ENCODE data around the gene KLF11.

The KLF11 gene

DNA sequence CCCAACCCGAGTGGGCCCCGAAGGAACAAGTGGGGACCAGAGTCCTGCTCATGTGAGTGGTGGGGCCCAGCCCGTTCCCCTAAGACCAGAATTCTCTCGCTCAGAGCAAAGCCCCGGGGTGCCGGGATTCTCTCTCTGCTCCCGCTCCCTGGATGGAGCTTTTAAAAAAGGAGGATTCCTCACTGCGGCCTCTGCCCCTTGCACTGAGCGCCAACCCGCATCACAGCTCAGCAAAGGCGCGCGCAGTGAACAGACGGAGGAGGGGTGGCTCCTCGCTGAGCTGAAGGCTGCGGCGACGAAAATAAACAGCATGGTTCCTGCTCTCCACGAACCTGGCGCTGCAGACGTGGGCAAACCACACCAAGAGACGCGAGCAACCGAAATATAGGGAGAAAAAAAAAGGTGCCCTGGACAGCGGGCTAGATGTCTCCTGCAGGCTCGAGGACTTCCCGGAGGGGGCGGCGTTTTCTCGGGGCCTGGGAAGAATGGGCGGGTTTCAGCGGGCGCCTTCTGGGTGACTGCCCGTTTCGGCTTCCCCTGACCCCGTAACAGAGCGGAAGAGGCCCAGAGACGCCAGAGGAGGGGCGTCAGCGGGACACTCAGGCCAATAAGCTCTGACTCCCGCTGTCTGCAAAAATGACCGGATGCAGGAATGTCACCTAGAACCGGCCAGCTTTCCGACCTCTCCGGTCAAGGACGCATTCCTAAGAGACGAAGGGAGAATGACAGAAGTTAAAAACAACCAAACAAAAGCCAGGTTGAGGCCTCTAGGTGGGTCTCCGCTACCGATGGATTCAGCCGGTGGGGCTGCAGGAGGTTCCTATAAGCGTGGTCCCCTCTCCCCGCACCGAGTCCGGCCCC lies 819 bp upstream of the KLF11 start:
- no peak for DNase-seq (ENCODE audit: low read depth)

- DNase-seq (ENCODE audit: low read depth) = peak; percentile 96
Measured at GRCh38 chr2:10043906-10044601, 704 bp downstream of the KLF11 start.

DNA sequence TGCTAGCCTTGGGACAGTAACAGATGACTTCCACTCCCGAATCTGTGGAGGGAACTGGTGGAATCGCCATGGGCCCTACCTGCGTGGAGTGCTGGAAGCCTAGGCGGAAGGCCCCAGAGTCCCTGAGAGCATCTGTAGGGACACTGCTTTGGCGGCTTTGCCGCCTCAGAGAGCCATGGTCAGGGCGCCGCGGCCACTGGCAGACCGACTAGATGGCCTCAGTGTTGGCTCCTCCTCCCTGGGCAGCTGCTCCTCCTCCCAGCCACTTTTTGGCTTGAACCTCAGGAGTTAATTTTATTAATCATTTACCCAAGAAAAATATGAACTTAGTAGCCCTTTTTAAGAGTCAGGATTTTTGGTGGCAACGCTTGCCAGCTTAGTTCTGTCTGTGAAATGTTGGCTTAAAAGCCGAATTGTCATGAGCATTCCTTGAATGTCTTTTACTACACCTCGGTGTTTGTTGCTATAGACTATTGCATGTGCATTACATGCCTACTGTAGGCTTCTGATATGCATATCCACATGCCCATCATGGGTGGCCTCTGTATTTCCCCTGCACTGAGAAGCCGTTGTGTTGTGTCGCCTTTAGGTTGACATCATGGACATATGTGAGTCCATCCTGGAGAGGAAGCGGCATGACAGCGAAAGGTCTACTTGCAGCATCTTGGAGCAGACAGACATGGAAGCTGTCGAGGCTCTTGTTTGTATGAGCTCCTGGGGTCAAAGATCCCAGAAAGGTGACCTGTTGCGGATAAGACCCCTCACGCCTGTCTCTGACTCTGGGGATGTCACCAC lies 2.4 kb downstream of the KLF11 start:
- DNase-seq (ENCODE audit: low read depth) = no peak

DNA sequence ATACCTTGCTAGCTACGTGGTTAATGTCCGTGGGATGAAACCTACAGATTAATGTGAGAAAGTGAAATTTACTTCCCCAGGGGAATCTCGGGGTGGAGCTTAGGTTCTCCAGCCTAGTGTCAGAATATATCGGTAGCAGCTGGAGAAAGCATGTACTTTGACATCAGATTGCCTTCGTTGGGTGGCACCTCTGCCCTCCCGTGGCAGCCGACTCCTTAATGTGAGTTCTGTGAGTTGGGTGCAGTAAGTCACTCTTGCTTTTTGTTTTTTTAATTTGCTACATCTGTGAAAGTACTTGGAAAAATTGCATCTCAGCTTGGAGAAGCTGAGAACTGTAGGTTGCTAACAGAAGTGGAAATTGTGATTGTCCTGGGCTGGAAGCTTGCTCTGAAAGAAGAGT lies 3.6 kb downstream of the KLF11 start:
- no peak for DNase-seq (ENCODE audit: low read depth)

GRCh38 chr2:10047616-10048500 lies 4.5 kb downstream of the KLF11 start:
- no peak for DNase-seq (ENCODE audit: low read depth)

DNA sequence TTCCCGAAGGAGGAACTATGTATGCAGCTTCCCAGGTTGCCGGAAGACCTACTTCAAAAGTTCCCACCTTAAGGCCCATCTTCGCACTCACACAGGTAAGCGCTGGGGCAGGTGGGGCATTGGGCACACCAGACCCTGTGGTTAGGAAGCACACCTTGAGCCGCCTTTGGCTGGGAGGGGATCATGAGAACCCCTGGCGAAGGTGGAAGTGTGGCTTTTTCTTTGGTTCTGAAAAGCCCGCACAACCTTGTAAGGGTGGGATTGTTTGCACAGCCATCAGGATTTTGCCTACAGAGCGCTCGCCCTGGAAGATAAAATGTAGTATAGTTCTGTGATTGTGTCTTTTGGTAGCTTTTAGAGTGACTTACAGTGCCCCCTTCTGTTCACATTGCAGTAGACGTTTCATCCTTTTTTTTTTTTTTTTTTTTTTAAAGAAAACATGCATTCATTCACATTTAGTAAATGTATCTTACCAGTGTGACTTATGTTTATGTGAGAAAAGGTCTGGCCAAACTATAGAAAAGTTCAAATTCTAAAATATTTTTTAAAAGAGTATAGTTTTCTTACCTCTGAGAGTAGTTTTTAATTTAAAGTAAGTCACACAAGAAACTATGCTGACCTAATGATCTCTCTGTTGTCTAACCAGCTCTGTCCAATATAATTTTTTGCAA lies 5.3 kb downstream of the KLF11 start:
- DNase-seq (ENCODE audit: low read depth) = no peak

GRCh38 chr2:10052216-10052615 lies 8.9 kb downstream of the KLF11 start:
- no peak for DNase-seq (ENCODE audit: low read depth)

GRCh38 chr2:10053351-10053750 lies 10.0 kb downstream of the KLF11 start:
- no peak for DNase-seq (ENCODE audit: low read depth)

GRCh38 chr2:10054424-10054823 lies 11.1 kb downstream of the KLF11 start:
- DNase-seq (ENCODE audit: low read depth) = no peak

GRCh38 chr2:10054976-10055375 lies 11.6 kb downstream of the KLF11 start:
- no peak for DNase-seq (ENCODE audit: low read depth)

DNA sequence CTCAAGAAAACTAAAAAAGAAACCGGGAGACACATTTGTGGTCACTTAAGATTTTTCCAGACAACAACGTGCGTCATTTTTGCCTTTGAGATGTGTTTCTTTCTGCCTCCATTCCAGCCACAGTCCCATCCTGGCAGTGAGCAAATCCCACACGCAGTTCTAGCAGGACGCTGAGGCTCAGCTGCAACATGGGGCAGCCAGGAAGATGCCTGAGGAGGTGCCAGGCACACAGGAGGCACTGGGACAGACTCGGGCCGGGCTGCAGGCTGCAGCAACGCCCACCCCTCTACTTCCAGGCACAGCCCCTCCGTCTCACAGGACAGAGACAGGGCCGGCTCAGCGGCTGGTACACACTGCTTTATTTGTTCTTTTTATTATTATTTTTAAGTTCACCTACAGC lies 13.1 kb downstream of the KLF11 start:
- no peak for DNase-seq (ENCODE audit: low read depth)

- DNase-seq (ENCODE audit: low read depth) = no peak
Measured at GRCh38 chr2:10057231-10058107, 14.1 kb downstream of the KLF11 start.

GRCh38 chr2:10058251-10059015 lies 15.1 kb downstream of the KLF11 start:
- DNase-seq (ENCODE audit: low read depth) = no peak

DNA sequence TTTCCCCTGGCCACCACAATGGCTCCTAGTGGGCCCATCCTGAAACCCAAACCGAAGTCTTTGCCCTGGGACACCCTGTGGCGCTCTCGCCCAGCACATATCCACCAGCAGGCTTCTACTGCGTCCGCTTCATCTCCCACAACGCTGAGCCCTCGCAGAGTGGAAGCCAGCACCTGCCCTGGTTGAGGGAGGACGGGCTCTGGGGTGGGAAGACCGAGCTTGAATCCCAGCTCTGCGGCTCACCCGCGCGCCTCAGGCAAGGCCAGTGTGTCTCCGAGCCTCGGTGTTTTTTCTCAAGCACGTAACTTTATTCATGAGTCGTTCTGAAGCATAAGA lies 15.6 kb downstream of the KLF11 start:
- DNase-seq (ENCODE audit: low read depth) = no peak

DNA sequence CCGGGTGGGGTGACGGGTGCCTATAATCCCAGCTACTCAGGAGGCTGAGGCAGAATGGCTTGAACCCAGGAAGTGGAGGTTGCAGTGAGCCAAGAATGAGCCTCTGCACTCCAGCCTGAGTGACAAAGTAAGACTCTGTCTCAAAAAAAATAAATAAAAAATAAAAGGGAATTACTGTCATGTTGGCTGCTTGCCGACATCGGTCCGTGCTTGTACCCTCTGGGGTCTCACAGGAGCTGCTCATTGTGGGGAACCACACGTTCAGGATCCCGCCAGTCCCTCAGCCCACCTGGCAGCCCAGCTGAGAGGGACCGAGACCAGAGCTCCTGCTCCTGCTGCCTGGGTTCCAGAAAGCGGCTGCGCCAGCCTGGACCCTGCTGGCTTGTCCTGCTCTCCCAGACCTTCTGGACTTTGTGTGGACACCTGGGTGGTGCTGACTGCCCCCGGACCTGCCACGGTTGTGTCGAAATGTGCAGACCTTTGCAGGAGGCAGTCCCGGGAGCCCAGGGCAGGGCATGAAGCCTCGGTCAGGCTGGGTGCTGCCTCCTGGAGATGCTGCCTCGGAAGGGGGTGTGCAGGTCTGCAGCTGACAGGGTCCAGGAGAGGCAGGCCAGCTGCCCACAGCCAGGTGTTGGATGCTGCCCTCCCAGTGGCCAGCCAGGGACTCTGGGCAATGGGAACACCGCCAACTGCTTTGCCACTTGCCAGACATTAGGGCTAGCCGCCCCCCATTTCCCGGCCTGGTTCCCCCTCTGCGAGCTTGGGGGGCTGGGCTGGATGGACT lies 16.4 kb downstream of the KLF11 start:
- DNase-seq (ENCODE audit: low read depth) = no peak

- no peak for DNase-seq (ENCODE audit: low read depth)
Measured at GRCh38 chr2:10061221-10061925, 18.0 kb downstream of the KLF11 start.

DNA sequence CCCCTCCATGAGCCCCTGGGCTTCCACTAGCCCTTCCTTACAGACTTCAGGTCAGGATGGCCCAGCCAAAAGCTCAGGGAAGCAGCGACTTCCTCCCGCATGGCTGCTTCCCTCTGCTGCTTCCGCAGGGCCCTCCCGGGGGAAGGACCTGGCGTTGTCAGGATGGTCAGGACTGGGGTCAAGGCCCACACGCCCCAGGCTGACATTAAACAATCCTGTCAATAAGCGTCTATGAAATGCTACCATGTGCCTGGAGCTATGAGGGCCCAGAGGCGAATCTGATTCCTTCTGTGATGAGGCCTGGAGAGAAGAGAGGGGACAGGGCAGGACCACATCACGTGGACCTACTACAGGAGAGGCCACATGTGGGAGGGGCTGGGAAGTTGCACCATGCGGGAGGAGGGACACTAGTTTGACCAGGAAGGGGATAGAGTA lies 19.6 kb downstream of the KLF11 start:
- DNase-seq (ENCODE audit: low read depth) = no peak

DNA sequence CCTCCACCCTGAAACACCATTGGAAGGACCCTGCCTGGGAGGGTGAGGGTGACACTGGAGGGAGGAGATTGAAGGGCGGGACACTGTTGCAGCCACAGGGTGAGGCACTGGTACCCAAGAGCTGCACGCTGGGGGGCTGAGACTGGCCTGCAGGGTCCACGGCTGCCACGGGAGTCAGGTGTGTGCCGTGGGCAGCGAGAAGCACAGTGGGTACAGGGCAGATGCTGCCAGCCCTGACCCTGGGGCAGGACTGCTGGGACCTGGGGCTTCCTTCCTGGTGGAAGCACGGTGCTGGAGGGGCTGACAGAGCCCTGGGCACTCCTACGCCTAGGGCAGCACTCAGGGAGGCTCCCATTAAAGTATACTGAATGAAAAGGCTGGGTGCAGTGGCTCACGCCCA lies 20.2 kb downstream of the KLF11 start:
- DNase-seq (ENCODE audit: low read depth) = no peak
